ENCODE measurements around the gene TENM4.

TENM4 gene

DNA sequence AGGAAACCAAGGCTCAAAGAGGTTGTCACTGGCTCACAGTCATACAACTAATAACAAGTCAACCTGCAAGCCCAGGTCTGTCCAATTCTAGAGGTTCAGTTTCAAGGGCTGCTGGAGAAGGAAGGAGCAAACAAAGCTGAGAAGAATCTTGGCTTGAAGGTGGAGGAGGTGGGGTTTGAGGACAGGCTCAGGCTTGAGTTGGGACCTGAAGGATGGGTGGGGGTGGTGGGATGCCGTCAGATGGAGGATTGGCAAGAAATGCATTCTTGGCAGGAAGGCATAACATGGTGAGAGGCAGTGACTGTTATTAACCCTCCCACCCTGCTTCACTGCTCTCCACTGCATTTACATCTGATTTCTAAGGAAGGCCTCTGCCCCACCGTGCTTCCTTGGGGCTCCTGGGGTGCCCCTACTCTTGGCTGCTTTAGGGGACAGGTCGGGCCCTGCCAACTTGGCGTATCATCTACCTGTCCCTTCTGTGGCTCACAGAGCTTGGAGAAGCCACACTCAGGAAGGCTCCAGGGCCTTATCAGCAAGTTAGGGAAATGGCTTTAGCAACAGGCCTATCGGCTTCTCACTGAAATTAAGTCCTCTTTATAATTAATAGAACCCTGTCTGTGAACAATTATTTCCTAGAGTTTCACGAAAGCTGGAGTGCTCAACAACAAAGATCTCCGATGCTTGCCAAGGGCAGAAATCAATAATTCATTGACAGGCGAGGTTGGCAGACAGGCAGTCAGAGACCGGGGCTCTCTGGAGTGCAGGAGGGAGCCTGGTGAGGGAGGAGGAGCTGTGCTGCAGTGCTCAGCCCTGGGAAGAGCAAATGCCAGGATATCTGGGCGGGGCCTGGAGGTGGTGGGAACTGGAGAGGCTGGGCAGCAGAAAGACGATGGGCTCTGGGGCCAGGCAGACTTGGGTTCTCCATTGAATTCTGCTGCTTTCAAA lies 781.2 kb downstream of the TENM4 start:
- DNase-seq (ENCODE audit: low read depth) = no peak
- H3K4me3 ChIP-seq (ENCODE audit: low read depth, low read length) = no peak overlapping the region
- TF ChIP-seq, protein P1, sequence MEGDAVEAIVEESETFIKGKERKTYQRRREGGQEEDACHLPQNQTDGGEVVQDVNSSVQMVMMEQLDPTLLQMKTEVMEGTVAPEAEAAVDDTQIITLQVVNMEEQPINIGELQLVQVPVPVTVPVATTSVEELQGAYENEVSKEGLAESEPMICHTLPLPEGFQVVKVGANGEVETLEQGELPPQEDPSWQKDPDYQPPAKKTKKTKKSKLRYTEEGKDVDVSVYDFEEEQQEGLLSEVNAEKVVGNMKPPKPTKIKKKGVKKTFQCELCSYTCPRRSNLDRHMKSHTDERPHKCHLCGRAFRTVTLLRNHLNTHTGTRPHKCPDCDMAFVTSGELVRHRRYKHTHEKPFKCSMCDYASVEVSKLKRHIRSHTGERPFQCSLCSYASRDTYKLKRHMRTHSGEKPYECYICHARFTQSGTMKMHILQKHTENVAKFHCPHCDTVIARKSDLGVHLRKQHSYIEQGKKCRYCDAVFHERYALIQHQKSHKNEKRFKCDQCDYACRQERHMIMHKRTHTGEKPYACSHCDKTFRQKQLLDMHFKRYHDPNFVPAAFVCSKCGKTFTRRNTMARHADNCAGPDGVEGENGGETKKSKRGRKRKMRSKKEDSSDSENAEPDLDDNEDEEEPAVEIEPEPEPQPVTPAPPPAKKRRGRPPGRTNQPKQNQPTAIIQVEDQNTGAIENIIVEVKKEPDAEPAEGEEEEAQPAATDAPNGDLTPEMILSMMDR (IDR thresholded peaks at IDR 0.05; ENCODE audit: low read depth, low read length, missing control alignments) = no peak

DNA sequence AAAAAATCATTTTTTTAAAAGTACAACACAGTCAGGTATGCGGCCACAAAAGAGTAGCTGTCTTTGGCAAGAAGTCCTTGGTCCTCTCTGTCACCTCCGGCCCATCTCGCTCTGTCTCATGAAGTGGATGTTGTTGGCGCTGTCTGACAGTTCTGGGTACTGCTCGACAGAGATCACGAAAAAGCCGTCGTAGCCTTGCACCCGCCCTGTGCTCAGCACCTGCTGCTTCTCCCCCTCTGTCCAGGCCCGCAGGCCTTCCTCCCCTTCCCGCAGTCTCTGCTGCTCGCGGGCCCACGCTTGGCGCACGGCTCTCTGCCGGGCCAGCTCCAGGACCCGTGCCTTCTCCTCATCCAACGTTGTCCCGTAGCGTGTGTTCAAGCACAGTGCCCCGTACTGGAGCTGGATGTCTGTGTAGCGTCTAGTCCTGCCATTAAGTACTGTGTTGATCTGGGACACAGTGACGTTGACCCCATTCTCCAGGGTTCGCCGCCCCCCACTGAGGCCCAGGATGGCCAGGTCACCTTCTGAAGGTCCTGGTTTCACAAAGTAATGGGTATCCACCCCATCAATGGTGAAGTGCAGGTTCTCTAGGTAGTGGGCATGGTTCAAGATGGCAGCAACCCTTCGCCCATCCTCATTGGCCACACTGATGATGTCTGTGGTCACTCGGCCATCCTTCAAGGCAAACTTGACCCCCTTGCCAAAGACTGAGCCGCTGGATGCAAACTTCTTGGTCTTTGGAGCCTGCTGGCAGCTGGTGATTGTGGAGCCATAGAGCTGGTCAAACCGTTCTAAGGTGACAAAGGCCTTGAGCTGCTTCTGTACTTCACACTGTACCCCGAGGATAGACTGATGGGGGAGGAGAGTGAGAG lies 782.6 kb downstream of the TENM4 start:
- TF ChIP-seq, protein P1 (IDR thresholded peaks at IDR 0.05; ENCODE audit: low read depth, low read length, missing control alignments) = no peak
- DNase-seq (ENCODE audit: low read depth) = no peak
- H3K4me3 ChIP-seq (ENCODE audit: low read depth, low read length) = no peak overlapping the region

DNA sequence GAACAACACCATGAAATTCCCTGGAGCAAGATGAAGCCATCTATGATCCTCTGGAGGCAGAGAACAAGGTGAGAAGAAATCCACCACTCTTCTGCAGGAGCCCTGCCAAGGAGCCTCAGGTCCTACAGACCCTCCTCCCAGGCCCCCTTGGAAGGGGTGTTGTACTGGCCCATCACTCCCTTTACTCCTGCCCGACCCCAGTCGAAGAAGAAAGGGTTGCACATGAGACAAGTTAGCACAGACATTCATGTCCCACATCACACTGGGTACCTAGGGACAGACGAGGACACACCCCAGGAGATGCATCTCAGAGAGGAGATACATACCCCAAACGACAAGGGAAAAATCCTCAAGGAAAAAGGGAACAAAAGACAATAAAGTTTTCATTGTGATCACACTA lies 783.4 kb downstream of the TENM4 start:
- H3K4me3 ChIP-seq (ENCODE audit: low read depth, low read length) = no peak overlapping the region
- TF ChIP-seq, protein P1 (IDR thresholded peaks at IDR 0.05; ENCODE audit: low read depth, low read length, missing control alignments) = no peak

DNA sequence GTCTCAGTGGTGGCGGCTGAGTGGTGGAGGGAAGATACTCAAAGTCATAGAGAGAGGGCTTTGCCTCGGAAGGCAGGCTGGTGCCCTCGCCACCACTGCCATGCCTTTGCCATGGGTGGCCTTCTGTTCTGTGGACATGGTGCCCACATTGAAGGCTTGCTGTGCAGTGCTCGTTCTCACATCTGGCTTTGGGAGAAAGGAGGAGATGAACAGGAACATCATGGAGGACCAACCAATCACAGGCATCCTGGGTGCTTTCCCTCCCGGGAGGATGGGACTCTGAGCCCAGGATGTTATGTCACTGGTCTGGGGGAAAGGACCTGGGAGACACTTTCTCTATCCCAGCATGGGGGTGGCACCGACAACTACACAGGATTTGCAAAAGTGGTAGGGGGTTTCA lies 783.8 kb downstream of the TENM4 start:
- DNase-seq (ENCODE audit: low read depth) = no peak
- no peak overlapping the region for H3K4me3 ChIP-seq (ENCODE audit: low read depth, low read length)
- TF ChIP-seq, protein P1 (IDR thresholded peaks at IDR 0.05; ENCODE audit: low read depth, low read length, missing control alignments) = no peak

More for the DNA sequence above, 783.4 kb downstream of the TENM4 start:
- DNase-seq (ENCODE audit: low read depth) = no peak

DNA sequence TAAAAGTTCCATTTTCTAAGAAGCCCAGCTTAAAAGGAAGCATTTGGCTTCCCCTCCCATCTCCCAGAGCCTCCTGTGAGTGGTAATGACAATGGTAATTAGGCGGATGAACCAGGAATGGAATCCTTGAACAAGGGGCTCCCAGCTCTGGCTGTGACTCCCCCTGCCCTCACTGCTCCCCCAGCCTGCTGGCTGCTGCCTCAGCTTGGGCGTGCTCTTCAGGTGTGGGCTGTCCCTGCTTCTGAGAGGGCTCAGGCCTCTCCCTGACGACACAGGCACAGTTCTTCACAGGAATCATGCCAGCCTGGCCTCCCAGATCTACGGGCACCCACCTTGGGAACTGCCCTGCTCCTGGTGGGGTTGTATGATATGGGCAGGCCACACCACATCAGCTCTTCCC lies 784.5 kb downstream of the TENM4 start:
- H3K4me3 ChIP-seq (ENCODE audit: low read depth, low read length) = no peak overlapping the region
- TF ChIP-seq, protein P1 (IDR thresholded peaks at IDR 0.05; ENCODE audit: low read depth, low read length, missing control alignments) = no peak
- no peak for DNase-seq (ENCODE audit: low read depth)

DNA sequence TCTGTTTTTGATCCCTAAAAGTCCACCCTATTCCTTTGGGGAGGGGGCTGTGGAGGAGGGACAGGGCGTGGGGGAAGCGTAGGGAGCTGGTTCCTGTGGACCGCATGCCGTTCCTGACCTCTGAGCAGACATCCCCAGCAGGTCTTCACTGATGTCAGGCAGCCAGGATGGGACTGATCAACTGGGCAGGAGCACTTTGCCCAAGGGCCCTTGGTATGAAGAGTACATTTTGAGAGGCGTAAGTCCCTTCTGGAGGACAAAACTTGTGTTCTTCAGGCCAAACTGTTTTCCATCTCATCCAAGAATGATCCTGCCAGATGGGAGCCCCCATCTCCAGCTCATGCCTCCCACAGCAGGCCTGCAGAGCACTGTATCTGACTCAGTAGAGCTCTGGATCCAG lies 785.3 kb downstream of the TENM4 start:
- TF ChIP-seq, protein P1 (IDR thresholded peaks at IDR 0.05; ENCODE audit: low read depth, low read length, missing control alignments) = no peak
- no peak overlapping the region for H3K4me3 ChIP-seq (ENCODE audit: low read depth, low read length)
- no peak for DNase-seq (ENCODE audit: low read depth)
